Memory B cell (primary cell): ENCODE measurements around the gene STRA6.

ENCODE experiments used
- ATAC-seq: fragments of 150-1000 bp; cut with Tn5 transposase; 2 replicates; pipeline ENCODE4 v1.10.0; 2021; ENCODE audit warnings: low read depth, mild to moderate bottlenecking, moderate library complexity
- DNase-seq, 2 donors: peaks; one replicate each; pipeline ENCODE4 v3.0.0; 2022; ENCODE audit warnings: low spot score in 2 of 2
- H3K27ac Mint-ChIP-seq: one replicate; pipeline ENCODE4 v1.8.0; 2022; ENCODE audit warnings: mild to moderate bottlenecking, moderate library complexity, mixed read lengths
- H3K27me3 Mint-ChIP-seq: one replicate; pipeline ENCODE4 v1.8.0; 2022; ENCODE audit warnings: mixed read lengths
- H3K36me3 Mint-ChIP-seq: one replicate; pipeline ENCODE4 v1.8.0; 2022; ENCODE audit warnings: mild to moderate bottlenecking, mixed read lengths
- H3K4me1 Mint-ChIP-seq: one replicate; pipeline ENCODE4 v1.8.0; 2022; ENCODE audit warnings: mixed read lengths
- H3K4me3 Mint-ChIP-seq: one replicate; pipeline ENCODE4 v1.8.0; 2022; ENCODE audit warnings: mild to moderate bottlenecking, moderate library complexity, mixed read lengths
- H3K9me3 Mint-ChIP-seq: one replicate; pipeline ENCODE4 v1.8.0; 2022; ENCODE audit warnings: mixed read lengths

Gene STRA6

DNA sequence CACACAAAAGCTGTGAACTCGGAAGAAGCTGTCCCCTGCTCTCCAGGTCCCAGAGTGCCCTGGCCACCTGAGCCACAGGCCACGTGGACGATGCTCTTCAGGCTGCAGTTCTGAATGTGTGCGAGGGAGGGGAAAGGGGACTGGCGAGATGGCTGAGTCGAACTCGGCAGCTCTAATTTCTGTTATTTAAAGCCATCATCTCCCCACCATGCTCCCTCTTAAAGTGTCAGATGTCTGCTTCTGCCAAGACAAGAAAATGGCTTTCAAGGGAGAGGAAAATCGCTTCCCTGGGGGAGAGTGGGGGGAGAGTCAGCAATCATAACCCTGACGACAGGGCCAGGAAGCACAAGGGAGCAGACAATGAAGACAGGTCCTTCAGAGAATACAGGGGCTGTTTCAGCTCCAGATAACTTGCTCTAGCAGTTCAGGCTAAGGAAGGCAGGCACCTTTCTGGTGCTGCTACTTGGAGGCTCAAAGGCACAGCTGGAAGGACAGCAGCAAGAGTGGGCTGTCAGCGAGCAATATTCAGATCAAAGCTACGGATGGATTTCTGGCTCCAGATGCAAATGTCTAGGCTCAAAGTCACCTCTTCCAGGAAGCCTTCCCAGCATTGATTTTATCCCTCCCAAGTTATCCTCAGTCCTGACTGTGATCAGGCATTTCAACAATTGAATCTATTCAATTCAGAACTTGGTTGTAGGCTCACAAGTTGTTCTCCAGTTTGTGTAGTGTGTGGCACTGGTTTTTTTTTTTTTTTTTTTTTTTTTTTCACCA is 18.1 kb upstream of the STRA6 start:
- Mint-ChIP-seq H3K27ac (no peak overlapping the region), H3K4me3 (no peak overlapping the region), H3K4me1 (no peaks in the 10 kb centered on the region), H3K27me3 (peaks cover 30% of the 10 kb centered on the region), H3K36me3 (no peaks in the 10 kb centered on the region), H3K9me3 (no peaks in the 10 kb centered on the region)
- DNase-seq (no peak), ATAC-seq (no peak)

GRCh38 chr15:74217907-74218885 is 15.6 kb upstream of the STRA6 start:
- Mint-ChIP-seq H3K9me3 (no peaks in the 10 kb centered on the region), H3K27ac (no peak overlapping the region), H3K4me1 (no peaks in the 10 kb centered on the region), H3K27me3 (peaks cover 26% of the 10 kb centered on the region), H3K36me3 (no peaks in the 10 kb centered on the region), H3K4me3 (no peak overlapping the region)
- DNase-seq (no peak), ATAC-seq (no peak)

DNA sequence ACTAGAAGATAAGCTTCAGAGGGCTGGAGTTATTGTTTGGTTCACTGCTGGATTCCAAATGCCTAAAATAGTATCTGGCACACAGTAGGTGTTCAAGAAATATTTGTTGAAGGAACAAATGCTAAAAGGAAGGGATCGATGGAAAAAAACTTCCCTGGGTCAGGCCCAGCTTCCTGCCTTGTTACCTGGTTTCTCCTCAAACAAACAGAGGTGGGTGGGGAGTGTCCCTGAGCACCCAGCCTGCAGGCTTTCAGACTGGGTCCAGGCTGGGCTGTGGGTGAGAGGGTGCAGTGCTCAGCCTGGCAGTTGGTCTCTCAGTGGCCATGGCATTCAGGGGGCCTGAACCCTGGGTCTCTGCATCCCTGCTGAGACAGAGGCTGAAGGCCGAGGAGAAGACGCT is 14.4 kb upstream of the STRA6 start:
- no peak overlapping the region for H3K27ac Mint-ChIP-seq
- H3K27me3 Mint-ChIP-seq, result peaks cover 22% of the 10 kb centered on the region
- H3K4me3 Mint-ChIP-seq, result no peak overlapping the region
- H3K4me1 Mint-ChIP-seq, result no peaks in the 10 kb centered on the region
- DNase-seq (no peak), ATAC-seq (no peak)
- H3K36me3 Mint-ChIP-seq, result no peaks in the 10 kb centered on the region
- no peaks in the 10 kb centered on the region for H3K9me3 Mint-ChIP-seq

GRCh38 chr15:74215958-74216357 is 13.4 kb upstream of the STRA6 start:
- DNase-seq, result no peak
- Mint-ChIP-seq H3K4me3 (no peak overlapping the region), H3K4me1 (no peaks in the 10 kb centered on the region)

DNA sequence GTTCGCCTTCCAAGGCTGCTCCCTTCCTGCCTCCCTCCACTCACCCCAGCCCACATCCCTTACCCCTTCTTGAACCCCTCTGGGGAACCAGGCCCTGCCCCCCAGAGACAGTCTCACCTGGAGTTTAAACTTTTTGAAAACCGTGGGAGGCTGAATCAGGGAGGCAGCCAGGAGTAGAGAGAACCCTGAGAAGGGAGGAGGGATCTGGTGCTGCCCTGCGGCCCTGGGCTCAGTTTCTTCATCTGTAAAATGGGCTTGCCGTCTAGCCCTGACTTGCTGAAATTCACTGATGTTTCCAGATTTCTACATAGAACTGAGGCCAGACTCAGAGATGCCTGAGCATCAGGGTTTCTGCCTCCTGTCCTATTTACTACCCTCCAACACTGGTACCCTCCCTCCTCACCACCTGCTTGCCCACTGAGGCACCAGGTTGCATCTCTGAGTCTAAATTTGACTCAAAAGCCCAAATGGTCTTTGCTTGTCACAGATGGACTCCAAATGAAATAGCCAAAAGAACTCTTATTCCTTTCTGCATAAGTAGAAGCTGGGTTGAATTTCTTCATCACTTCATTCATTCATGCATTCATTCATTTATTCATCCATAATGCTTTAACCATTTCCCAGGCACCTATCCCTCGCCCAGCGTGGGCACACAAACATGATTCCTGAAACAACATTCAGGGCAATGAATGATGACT is 11.9 kb upstream of the STRA6 start:
- no peak for ATAC-seq
- Mint-ChIP-seq H3K9me3 (no peaks in the 10 kb centered on the region), H3K36me3 (peaks cover 3% of the 10 kb centered on the region), H3K4me1 (no peaks in the 10 kb centered on the region), H3K4me3 (no peak overlapping the region), H3K27me3 (peaks cover 24% of the 10 kb centered on the region), H3K27ac (no peak overlapping the region)
- DNase-seq, result no peak

More at GRCh38 chr15:74215958-74216357, 13.4 kb upstream of the STRA6 start:
- no peak for ATAC-seq
- peaks cover 27% of the 10 kb centered on the region for H3K27me3 Mint-ChIP-seq
- H3K27ac Mint-ChIP-seq, result no peak overlapping the region
- peaks cover 3% of the 10 kb centered on the region for H3K36me3 Mint-ChIP-seq
- H3K9me3 Mint-ChIP-seq, result no peaks in the 10 kb centered on the region

DNA sequence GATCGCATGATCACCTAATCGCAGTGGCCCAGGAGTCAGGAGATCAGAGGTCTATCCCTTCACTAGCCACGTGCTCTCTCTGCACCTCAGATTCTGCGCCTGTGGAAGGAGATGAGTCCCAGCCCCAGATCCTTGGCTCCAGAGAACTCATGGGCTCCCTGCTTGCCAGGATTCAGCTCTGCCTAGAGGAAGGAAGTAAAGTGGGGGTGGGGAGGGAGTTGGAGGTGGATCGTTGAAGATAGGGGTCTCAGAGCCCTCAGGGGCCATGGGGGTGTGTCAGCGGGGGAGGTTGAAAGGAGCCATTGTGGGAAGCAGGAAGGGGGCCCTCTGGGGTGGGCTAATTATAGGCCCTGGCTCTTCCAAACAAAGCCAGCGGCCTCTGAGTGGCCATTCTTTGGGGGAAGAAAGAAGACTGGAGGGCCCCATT is 11.3 kb upstream of the STRA6 start:
- H3K4me3 Mint-ChIP-seq, result no peak overlapping the region
- H3K4me1 Mint-ChIP-seq, result no peaks in the 10 kb centered on the region
- H3K9me3 Mint-ChIP-seq, result no peaks in the 10 kb centered on the region
- H3K36me3 Mint-ChIP-seq, result peaks cover 3% of the 10 kb centered on the region
- DNase-seq (no peak), ATAC-seq (no peak)
- no peak overlapping the region for H3K27ac Mint-ChIP-seq
- peaks cover 27% of the 10 kb centered on the region for H3K27me3 Mint-ChIP-seq

DNA sequence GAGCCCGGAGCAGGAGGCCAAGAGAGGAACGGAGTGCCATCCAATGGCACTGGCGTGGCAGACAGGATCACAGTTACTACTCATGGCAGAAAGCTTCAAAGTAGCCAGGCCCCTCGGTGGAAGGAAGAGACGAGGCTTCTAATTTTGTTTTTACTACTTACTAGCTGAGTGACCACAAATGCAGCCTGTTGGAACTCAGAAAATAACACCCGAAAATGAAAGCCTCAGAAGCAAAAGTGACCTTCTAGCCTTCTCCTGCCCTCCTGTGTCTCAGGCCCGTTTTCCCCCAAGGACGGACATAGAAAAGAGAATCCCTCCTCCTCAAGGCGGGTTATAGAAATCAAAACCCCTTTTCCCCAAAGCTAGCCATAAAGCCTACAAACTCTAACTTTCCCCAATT is 9.9 kb upstream of the STRA6 start:
- H3K27me3 Mint-ChIP-seq, result peaks cover 28% of the 10 kb centered on the region

GRCh38 chr15:74211656-74212055 is 9.1 kb upstream of the STRA6 start:
- Mint-ChIP-seq H3K9me3 (no peaks in the 10 kb centered on the region), H3K4me1 (no peaks in the 10 kb centered on the region), H3K27me3 (peaks cover 23% of the 10 kb centered on the region), H3K36me3 (peaks cover 3% of the 10 kb centered on the region), H3K4me3 (no peak overlapping the region), H3K27ac (no peak overlapping the region)
- ATAC-seq, result no peak
- DNase-seq, result no peak

More for the DNA sequence above, 9.9 kb upstream of the STRA6 start:
- Mint-ChIP-seq H3K27ac (no peak overlapping the region), H3K36me3 (peaks cover 3% of the 10 kb centered on the region), H3K9me3 (no peaks in the 10 kb centered on the region), H3K4me3 (no peak overlapping the region), H3K4me1 (no peaks in the 10 kb centered on the region)
- ATAC-seq (no peak), DNase-seq (no peak)

GRCh38 chr15:74210729-74211128 is 8.1 kb upstream of the STRA6 start:
- DNase-seq, result no peak
- no peaks in the 10 kb centered on the region for H3K9me3 Mint-ChIP-seq
- peaks cover 21% of the 10 kb centered on the region for H3K27me3 Mint-ChIP-seq
- ATAC-seq, result no peak
- H3K36me3 Mint-ChIP-seq, result peaks cover 3% of the 10 kb centered on the region
- no peak overlapping the region for H3K4me3 Mint-ChIP-seq
- no peak overlapping the region for H3K27ac Mint-ChIP-seq
- H3K4me1 Mint-ChIP-seq, result no peaks in the 10 kb centered on the region

- Mint-ChIP-seq H3K27me3 (peaks cover 20% of the 10 kb centered on the region), H3K4me3 (no peak overlapping the region), H3K27ac (no peak overlapping the region), H3K36me3 (peaks cover 3% of the 10 kb centered on the region), H3K9me3 (no peaks in the 10 kb centered on the region), H3K4me1 (no peaks in the 10 kb centered on the region)
- DNase-seq (no peak), ATAC-seq (no peak)
Measured at GRCh38 chr15:74209997-74210671, 7.5 kb upstream of the STRA6 start.

GRCh38 chr15:74209560-74209958 is 7.0 kb upstream of the STRA6 start:
- Mint-ChIP-seq H3K4me3 (no peak overlapping the region), H3K9me3 (no peaks in the 10 kb centered on the region), H3K27ac (no peak overlapping the region)

DNA sequence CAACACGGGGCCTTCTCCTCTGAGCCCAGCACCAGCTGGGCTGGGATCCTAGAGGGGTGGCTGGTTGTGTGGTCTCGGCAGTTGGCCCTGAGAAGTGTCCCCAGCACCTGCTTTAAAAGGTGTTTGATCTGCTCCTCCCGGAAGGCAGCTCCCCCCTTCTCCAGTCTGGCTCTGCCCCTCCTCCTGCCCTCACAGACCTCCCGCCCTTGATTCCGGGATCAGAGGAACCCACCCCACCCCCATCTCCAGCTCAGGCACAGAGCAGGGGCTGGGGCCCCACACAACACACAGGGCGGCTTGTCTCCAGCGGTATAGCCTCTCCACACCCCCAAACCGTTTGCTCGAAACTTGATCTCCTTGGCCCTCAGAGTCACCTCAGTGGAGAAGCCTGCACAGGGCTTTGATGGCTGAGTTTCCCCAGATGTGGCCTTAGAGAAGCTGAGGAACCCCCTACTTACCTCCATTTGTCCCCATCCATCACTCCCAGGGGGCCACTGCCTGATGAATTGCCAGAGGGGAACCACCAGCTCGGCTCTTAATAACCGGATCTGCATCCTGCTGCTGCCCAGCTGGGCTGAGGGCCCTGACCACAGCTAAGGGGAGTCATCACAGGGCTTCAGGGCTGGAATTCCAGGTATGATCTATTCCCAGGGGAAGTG is 6.4 kb upstream of the STRA6 start:
- peaks cover 3% of the 10 kb centered on the region for H3K36me3 Mint-ChIP-seq
- no peaks in the 10 kb centered on the region for H3K4me1 Mint-ChIP-seq
- DNase-seq, result no peak
- ATAC-seq, result no peak
- H3K27ac Mint-ChIP-seq, result no peak overlapping the region
- peaks cover 22% of the 10 kb centered on the region for H3K27me3 Mint-ChIP-seq
- H3K4me3 Mint-ChIP-seq, result no peak overlapping the region
- no peaks in the 10 kb centered on the region for H3K9me3 Mint-ChIP-seq

More at GRCh38 chr15:74209560-74209958, 7.0 kb upstream of the STRA6 start:
- ATAC-seq (no peak), DNase-seq (no peak)
- no peaks in the 10 kb centered on the region for H3K4me1 Mint-ChIP-seq
- H3K36me3 Mint-ChIP-seq, result peaks cover 3% of the 10 kb centered on the region
- peaks cover 22% of the 10 kb centered on the region for H3K27me3 Mint-ChIP-seq

- DNase-seq (no peak), ATAC-seq (no peak)
- Mint-ChIP-seq H3K27ac (no peak overlapping the region), H3K36me3 (peaks cover 3% of the 10 kb centered on the region), H3K9me3 (no peaks in the 10 kb centered on the region), H3K27me3 (peaks cover 24% of the 10 kb centered on the region), H3K4me1 (no peaks in the 10 kb centered on the region), H3K4me3 (no peak overlapping the region)
Measured at GRCh38 chr15:74208496-74208895, 5.9 kb upstream of the STRA6 start.
